HL-60/S4 treated with phorbol 12-myristate 13-acetate at 8.2 ng/mL for 4 days and 3 days (cell line): ENCODE measurements around the gene LEFTY1.
"Not testable (repeated sequence)": the region's sequence is repeated elsewhere in the genome, so short reads cannot be mapped to it uniquely, and the experiment has no call there.

Source experiments
- in situ Hi-C: fragments of 300-500 bp; cut with MboI; formaldehyde crosslinking; loops from 2 replicates; pipeline ENCODE4 v1.15.0; 2022; ENCODE audit warnings: low sequenced_read_pairs

LEFTY1 gene, protein sequence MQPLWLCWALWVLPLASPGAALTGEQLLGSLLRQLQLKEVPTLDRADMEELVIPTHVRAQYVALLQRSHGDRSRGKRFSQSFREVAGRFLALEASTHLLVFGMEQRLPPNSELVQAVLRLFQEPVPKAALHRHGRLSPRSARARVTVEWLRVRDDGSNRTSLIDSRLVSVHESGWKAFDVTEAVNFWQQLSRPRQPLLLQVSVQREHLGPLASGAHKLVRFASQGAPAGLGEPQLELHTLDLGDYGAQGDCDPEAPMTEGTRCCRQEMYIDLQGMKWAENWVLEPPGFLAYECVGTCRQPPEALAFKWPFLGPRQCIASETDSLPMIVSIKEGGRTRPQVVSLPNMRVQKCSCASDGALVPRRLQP

GRCh38 chr1:225888898-225889601 is at the start of gene LEFTY1:
TSS of gene LEFTY1 (minus strand) at chr1:225889146. CDS start at chr1:225889066, 80 bp downstream.
- in situ Hi-C loops, result no loop called here

DNA sequence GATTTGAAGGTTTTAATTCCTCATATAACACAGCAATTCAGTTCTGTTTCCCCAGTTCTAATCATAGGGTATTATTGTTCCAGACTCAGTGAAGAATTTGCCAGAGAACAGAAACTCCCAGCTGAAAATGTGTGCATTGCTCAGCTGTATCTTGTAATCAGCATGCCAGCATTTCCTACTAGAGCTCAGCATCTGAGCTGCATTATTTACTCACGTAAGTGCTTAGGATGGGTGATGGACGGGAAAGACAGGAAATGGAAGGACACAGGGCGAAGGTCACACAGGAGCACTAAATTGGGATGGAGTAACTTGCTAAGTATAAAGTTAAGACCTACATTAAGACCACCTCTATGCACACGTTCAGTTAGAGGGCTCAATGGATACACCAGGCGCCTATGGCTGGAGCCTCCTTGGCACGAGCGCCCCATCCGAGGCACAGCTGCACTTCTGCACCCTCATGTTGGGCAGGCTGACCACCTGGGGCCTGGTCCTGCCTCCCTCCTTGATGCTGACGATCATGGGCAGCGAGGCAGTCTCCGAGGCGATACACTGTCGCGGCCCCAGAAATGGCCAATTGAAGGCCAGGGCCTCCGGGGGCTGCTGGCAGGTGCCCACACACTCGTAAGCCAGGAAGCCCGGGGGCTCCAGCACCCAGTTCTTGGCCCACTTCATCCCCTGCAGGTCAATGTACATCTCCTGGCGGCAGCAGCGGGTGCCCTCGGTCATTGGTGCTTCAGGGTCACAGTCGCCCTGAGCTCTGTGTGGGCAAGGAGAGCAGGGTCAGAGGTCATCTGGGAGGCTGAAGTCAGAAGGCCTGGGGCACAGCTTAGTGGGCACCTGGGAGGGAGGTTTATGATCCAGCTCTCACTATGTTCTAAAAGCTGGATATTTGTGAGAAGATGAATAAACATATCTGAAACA is 48.4 kb upstream of the LEFTY1 start:
- in situ Hi-C loops, result no loop called here

GRCh38 chr1:225936523-225936922 is 47.6 kb upstream of the LEFTY1 start:
- in situ Hi-C loops, result no loop called here

GRCh38 chr1:225936086-225936485 is 47.1 kb upstream of the LEFTY1 start:
- in situ Hi-C loops, result not testable (repeated sequence)

DNA sequence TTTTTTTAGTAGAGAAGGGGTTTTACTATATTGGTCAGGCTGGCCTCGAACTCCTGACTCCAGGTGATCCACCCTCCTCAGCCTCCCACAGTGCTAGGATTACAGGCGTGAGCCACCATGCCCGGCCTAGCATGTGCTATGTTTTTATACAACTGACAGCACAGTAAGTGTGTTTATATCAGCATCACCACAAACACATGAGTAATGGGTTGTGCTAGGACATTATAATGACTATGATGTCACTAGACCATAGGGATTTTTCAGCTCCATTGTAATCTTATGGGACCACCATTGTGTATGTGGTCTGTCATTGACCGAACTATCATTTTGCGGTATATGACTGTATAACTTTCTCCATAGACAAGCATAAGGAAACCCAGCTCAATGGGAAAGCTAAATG is 45.8 kb upstream of the LEFTY1 start:
- in situ Hi-C loops, result no loop called here

- in situ Hi-C loops, result no loop called here
Measured at GRCh38 chr1:225933072-225933471, 44.1 kb upstream of the LEFTY1 start.

DNA sequence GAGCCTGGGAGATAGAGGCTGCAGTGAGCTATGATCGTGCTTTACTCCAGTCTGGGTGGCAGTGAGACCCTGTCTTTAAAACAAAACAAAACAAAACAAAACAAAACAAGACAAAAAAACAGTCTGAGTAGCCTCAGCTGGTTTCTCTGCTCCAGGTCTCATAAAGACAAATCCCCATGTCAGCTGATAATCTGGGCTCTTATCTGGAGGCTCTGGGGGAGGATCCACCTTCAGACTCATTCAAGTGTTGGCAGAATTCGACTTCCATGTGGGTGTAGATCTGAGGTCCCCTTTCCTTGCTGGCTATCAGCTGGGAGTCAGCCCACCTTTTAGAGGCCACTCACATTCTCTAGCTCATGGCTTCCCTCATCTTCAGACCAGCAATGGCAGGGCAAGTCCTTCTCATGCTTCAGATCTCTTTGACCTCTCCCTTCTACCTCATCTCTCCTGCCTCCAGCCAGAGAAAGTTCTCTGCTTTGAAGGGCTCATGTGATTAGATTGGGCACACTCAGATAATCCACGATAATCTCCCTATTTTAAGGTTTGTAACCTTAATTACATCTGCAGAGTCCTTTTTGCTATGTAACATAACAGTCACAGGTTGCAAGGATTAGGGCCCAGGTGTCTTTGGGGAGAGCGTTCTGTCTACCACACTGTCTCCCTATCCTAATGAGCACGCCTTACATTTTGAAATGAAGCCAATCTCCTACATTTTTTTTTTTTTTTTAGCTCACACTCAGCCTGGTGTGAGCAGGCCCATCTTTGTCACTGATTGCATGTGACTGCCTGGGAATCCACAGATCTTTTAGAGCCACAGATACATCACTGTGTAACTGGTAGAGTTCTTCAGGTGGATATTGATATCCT is 42.6 kb upstream of the LEFTY1 start:
- in situ Hi-C loops, result no loop called here

GRCh38 chr1:225930566-225930965 is 41.6 kb upstream of the LEFTY1 start:
- in situ Hi-C loops, result no loop called here

DNA sequence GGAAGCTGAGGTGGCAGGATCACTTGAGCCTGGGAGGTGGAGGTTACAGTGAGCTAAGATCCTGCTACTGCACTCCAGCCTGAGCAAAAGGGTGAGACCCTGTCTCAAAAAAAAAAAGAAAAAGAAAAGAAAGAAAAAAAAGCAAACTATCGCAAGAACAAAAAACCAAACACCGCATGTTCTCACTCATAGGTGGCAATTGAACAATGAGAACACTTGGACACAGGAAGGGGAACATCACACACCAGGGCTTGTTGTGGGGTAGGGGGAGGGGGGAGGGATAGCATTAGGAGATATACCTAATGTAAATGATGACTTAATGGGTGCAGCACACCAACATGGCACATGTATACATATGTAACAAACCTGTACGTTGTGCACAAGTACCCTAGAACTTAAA is 40.5 kb upstream of the LEFTY1 start:
- in situ Hi-C loops, result not testable (repeated sequence)

DNA sequence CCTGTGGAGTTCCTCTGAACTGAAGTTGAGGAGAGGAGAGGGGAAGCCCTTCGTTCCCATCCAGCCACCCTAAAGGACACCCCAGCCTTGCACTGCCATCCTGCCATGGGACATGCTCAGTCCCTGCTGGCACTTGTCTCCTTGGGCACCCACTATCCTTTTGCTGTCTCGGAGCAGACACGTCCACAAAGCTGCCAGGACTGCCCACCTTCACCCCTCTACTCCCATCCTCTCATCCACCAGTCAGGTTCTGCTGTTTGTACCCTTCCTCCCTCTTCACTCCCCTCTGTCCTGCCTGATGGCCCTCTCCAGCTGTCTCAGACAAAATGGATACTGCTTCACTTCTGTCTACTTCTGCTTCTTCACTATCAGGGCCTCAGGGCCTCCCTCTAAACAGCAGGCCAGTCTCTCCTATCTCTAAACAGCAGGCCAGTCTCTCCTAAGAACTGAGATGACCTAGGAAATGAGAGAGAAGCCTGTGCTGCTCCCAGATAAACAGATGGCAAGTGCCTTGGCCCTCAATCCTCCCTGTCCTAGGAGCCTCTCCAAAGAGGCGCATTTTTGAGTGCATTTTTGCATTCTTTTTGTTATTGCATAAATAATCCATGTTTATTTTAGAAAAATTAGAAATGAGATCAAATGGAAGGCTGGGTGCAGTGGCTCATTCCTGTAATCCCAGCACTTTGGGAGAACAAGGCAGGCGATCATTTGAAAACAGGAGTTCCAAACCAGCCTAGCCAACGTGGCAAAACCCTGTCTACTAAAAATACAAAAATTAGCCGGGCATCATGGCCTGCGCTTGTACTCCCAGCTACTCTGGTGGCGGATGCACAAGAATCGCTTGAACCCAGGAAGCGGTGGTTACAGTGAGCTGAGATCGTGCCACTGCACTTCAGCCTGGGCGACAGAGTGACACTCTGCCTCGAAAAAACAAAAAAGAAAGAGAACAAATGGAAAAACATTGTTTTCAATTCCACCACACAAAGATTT is 39.5 kb upstream of the LEFTY1 start:
- in situ Hi-C loops, result no loop called here

GRCh38 chr1:225926551-225927113 is 37.7 kb upstream of the LEFTY1 start:
- in situ Hi-C loops, result no loop called here

DNA sequence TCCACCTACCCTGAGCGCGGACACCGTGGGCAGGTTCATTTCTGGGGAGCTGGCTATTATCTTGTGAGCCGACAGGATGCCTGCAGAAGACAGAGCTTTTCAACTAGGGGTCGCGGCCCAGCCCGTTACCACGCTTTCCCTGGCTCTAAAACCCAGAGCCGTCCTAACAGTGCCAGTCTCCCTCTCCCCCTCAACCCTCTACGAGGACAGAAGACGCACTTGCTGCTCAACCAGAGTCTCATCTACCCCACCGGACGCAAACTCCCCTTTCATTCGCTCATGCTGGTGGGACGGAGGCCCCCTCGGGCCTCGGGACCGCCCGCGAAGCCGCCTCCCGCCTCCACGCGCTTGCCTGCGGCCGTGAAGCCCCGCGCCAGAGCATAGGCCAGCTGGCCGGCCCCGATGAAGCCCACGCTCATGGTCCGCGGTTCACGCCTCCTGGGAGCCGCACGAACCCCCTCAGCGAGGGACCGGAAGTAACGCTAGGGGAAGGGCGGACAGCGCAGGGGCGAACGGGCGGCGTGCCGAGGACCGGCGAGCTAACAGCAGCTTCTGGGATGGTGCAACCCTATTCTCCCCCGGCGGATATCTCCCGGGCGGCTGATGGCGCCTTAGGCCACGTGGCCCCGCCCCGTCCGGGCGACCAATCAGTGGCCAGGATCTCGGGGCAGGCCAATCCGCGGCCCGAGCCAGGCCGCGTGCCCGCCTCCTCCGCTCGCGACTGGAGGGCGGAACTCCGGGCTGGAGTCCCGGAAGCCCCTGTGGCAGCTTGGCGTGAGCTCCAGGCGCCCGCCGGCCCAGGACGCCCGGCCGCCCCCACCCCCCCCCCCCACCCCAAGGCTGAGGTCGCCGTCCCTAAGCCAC is 35.0 kb upstream of the LEFTY1 start, which contains the start of gene PYCR2:
Gene PYCR2 (minus strand): TSS at position 559 of the 864 bp plus-strand sequence. CDS start 140 bp downstream, at position 419.
- in situ Hi-C loops, result no loop called here

DNA sequence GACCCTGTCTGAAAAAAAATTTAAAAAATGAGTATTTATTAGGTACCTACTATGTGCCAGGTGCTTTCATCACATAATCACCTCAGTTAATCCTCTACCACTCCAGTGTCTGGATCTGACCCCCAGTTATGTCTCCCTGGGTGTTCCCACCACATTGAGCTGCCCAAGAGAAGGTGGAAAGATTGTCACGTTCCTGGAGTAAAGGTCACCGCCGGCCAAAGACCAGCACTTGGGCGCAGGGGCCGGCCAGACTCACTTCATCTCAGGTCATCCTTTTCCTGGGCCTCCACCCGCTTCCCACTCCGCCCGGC is 34.4 kb upstream of the LEFTY1 start:
- in situ Hi-C loops, result no loop called here

DNA sequence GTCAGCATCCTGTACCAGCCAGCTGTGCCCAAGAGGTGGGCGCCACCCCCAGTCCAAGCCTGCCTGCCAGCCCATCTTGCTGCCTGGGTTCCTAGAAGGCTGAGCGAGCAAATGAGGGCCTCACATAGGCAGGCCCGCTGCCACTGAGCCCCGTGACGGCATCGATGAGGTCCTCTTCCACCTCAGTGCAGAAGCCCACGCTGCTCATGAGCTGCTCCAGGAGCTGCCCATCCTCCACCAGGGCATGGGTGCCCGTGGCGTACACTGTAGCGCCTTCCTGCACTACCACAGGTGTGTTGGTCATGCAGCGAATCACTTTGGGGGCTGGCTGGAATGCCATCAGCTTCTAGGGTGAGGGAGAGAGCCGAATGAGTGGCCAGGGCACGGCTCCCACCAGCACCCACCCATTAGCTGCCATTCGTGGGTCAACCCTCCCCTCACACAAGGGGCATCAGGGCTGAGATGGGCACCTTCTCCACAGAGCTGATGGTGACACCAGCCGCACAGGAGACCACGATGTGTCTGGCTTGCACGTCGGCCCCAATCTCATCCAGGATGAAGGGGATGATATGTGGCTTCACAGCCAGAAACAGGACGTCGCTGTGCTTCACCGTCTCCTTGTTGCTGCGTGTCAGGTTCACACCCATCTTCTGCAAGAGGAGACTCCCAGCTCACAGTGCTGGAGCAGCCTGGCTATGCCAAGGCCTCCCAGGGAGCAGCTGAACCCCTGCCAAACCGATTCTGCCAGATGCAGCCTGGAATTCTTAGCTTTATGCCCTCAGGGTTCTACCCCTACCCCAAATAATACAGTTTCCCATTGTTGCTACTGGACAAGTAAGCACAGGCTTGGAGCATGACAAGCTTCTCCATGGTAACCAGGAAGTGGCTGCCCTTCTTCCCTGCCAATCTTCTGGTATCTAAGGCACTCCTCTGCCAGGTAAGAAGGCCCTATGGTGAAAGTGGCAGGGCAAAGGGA is 33.1 kb upstream of the LEFTY1 start:
- in situ Hi-C loops, result no loop called here

DNA sequence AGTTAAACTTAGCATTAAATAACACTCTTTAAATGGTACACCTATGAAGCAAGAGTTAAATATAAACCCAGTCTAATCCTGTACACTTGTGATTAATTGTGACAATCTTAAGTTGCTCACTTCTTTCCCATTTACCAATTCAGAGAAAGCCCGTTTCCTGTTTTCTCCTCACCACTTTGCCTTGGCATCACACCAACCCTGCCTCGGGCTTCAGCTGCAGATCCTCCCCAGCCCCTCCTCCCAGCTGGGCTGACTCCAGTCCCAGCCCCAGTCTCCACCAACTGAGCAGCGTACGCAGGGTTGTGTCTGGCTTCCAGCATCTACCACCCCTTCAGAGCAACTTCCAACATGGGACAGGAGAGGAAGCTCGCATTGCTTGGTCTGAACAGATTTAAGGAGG is 31.0 kb upstream of the LEFTY1 start:
- in situ Hi-C loops, result no loop called here

DNA sequence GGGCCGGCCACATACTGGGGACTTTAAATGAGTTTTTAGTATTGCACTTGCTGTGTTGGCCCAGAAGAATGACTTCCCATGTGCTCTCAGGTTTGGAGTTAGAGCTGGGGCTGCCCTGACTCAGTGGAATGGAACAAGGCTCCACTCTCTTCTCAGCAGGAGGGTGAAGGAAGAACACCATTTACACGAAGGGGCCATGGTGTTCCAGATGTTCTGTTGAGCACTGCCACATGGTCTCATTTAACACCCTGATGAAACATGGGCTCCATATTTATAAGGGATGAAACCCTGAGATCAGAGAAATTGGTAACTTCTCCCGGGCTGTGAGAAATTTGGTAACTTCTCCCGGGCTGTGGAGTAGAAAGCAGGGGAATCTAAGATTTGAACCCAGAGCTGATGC is 29.3 kb upstream of the LEFTY1 start:
- in situ Hi-C loops, result no loop called here

DNA sequence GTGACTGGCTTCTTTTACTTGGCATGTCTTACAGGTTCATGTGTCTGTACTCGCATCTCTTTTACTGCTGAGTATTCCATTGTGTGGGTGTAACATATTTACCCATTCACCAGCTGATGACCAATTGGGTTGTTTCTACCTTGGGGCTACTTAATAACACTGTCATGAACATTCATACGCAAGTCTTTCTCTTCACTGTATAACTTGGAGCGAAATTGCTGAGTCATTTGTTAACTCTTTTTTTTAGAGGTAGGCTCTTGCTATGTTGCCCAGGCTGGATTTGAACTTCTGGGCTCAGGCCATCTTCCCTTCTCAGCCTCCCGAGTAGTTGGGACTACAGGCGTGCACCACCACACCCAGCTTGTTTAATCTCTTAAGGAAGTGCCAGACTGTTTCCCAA is 28.6 kb upstream of the LEFTY1 start:
- in situ Hi-C loops, result no loop called here
